Stomach (tissue), 4 donors: ENCODE measurements around the gene LRP1B.

Experiments used
- EP300 ChIP-seq: sonication (generic); formaldehyde crosslinking; IDR thresholded peaks from one replicate; pipeline ENCODE4 v1.6.1; 2017; ENCODE audit warnings: antibody characterized with exemption
- POLR2A ChIP-seq, 4 donors: fragments of 450-650 bp; IDR thresholded peaks; one replicate each; pipeline ENCODE4 v1.6.1; 2016; ENCODE audit warnings: antibody characterized with exemption in 4 of 4, control low read depth in 2 of 4, mild to moderate bottlenecking in 1 of 4, moderate library complexity in 1 of 4
- TF ChIP-seq, protein P1 (sequence below), 7 experiments: fragments of 450-650 bp in 4 of 7; fragments of 200-600 bp in 3 of 7; sonication (generic) in 3 of 7; IDR thresholded peaks; one replicate each; pipeline ENCODE4 v1.5.1; 2016 to 2019; ENCODE audit warnings: antibody characterized with exemption in 7 of 7, control low read depth in 2 of 7, mild to moderate bottlenecking in 1 of 7

DNA sequence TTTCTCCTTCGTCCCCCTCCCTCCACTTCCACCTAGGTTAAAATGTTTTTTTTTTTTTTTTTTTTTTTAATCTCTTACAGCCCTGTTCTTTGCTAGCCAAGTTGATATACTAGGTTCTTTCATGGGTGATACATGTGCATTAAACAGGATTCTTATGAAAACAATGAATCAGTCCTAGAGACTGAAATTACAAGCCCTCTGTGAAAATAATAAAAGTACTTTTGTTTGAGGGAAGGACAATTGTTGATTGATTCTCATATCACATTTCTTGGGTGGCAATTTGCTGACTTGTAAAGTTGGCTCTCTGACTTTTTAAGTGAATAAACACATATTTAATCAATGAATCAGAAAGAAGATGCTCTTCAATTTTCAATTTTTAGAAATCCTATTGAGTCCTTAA, 639.9 kb downstream of the LRP1B start:
- TF ChIP-seq, protein P1, sequence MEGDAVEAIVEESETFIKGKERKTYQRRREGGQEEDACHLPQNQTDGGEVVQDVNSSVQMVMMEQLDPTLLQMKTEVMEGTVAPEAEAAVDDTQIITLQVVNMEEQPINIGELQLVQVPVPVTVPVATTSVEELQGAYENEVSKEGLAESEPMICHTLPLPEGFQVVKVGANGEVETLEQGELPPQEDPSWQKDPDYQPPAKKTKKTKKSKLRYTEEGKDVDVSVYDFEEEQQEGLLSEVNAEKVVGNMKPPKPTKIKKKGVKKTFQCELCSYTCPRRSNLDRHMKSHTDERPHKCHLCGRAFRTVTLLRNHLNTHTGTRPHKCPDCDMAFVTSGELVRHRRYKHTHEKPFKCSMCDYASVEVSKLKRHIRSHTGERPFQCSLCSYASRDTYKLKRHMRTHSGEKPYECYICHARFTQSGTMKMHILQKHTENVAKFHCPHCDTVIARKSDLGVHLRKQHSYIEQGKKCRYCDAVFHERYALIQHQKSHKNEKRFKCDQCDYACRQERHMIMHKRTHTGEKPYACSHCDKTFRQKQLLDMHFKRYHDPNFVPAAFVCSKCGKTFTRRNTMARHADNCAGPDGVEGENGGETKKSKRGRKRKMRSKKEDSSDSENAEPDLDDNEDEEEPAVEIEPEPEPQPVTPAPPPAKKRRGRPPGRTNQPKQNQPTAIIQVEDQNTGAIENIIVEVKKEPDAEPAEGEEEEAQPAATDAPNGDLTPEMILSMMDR (IDR thresholded peaks at IDR 0.05) = no peak
- TF ChIP-seq POLR2A (IDR thresholded peaks at IDR 0.05) (no peak), EP300 (no peak)
